Measurements from ENCODE around the gene CMTR1. TPM values are rescaled to one million over a fixed set of nuclear protein-coding genes. Genes with fewer than 3 reads are reported as not detected.
"Not testable (repeated sequence)": the region's sequence is repeated elsewhere in the genome, so short reads cannot be mapped to it uniquely, and the experiment has no call there.

Gene CMTR1
- total RNA-seq, 1 experiment from 2014 or later = 26.3 TPM

DNA sequence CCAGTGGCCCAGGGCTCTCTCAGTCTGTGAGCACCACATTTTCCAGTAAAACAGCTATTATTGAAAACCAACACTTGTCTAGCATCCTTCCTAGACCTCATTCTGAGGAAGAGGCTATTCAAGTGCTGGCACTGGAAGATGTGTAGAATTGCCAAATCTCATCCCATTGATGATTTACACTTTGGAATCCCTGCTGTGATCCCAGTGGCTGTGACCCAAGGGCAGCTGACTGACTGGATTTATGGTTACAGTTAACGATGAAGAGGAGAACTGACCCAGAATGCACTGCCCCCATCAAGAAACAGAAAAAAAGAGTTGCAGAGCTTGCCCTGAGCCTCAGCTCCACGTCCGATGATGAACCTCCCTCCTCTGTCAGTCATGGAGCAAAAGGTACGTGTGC, 2.4 kb downstream of the CMTR1 start:
- DNase-seq (ENCODE audit: low spot score) = no peak

DNA sequence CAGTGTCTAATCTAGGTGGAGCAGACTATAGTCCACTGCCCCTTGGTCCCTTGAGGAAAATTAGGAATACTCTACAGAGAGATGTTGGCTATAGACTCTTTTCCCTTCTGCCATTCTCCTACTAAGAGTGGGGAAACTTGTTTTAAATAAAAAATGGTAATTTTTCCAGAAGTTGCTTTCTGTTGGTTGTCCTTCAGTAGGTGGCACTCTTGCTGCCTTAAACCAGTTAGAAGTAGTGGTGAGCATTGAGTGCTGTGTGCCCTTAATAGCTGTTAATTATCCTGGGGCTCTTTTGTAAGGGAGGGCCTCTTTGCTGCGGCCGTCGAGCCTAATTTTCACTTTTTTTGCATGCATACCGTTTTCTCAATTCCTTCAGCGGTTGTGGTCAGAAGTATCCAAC, 2.8 kb downstream of the CMTR1 start:
- DNase-seq (ENCODE audit: low spot score) = no peak

DNA sequence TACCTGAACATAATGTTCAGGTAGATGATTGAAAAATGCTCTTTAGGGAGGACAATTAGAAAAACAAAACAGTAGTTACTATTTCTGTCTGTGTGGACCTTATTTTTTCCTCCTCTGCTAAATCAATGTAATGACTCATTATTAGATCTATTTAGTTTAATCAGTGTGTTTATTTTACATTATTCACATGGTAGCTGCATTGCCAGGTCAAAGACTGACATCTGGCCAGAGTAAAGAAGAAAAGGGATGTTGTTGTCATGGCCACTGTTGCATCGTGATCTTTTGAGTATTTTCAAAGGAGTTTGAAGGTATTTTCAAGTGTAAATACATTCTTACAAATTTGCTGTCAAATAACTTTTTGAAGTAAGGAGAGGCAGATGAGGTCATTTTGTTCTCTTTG, 5.9 kb downstream of the CMTR1 start:
- no peak for DNase-seq (ENCODE audit: low spot score)

GRCh38 chr6:37441651-37442050, 8.6 kb downstream of the CMTR1 start:
- DNase-seq (ENCODE audit: low spot score) = no peak

DNA sequence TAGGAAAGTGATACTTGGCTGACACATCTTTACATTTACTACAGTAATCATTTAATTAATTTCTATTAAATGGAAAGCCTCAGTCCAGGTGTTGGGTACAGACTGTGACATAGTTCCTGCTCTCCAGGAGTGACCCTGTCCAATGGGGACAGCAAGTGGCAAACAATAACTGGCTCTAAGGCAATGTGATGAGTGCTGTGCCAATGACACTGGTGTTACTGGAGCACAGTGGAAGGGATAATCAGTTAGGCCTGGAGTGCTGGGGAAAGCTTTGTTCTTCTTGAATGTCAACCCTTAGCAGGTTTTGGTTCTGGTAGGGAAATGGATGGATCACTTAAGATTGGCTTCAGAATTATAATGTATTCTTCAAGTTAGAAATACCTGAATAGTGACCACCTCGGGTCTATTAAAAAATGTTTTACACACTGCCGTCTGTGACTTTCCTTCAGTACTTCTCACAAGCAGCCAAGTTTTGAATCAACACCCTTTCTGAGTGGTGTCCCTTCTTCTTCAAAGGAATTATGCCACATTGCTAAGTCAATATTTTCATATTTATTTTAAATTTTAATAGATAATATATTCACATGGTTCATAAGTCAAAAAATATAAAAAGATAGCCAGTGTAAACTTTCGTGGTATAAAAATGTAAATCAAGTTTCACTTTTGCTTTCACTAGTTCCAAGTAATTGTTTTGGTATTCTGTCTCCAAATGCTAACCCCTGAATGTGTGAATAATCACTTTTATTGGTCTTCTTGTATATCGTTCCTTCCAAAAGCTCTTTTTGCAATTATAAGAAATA, 9.6 kb downstream of the CMTR1 start:
- DNase-seq (ENCODE audit: low spot score) = no peak

- DNase-seq (ENCODE audit: low spot score) = not testable (repeated sequence)
Observed at GRCh38 chr6:37443216-37443542, 10.2 kb downstream of the CMTR1 start.

DNA sequence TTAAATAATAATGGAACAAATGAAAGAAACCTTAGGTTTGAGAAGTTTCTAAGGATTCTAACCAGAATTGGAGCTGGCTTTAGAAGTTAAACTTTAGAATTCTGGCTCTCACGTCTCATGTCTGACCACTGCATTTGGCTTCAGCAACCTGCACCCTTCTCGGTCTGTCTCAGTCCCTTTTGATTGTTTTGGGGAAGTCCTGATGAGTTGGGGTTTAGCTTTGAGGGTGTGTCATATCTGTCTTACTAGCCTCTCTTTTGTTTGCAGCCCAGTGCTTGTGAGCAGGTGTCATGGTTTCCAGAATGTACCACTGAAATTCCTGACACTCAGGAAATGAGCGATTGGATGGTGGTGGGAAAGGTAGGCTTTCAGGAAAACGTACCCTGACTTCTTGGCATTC, 17.0 kb downstream of the CMTR1 start:
- DNase-seq (ENCODE audit: low spot score) = no peak

DNA sequence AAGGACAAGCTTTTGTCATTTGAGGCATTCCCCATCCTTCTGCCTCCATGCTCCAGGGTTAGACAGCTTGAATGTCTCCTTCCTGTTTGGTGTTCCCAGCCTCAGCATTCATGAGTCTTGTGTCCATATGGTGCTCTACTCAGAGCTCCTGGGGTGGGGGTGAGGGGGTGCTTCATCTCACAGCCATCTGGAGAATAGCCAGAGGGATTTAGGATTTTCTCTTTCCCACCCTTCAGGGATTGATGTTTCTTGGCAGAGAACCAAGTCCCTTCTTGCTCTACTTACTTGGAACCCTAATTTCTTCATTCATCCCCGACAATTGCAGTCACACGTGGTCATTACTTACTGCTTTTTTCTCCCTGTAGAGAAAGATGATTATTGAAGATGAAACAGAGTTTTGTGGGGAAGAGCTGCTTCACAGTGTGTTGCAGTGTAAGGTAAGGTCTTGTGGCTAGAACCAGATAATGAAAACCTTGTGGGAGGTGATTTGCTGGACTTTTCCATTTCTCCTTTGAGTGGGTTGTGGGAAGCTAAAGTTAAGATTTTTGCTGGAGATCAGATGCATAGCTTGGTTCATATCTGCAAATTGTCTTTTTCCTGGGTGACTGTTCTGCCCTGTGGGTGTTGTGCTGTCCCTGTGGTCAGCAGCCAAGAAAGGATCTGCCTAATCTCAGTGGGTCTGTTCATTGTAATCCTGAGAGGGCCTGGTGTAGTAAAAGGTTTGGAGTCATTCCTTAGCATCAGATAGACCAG, 18.6 kb downstream of the CMTR1 start:
- DNase-seq (ENCODE audit: low spot score) = no peak

DNA sequence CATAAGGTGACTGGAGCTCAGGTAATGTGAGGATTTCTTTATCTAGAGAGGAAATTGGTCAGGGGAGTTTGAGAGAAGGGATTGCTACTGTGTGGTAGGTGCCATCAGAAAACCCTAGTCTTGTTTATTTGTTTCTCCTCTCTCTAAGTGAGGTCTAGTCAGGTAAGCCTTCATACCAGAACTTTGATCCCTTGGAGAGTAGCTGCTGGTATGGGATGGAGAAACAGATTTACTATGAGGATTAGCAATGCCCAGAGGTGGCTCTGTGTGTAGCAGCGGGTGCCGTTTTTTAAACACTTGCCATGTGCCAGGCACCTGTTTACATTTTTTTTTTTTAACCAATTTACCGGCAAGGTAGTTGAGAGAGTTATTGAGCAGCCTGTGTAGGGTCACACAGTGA, 19.5 kb downstream of the CMTR1 start:
- DNase-seq (ENCODE audit: low spot score) = no peak

DNA sequence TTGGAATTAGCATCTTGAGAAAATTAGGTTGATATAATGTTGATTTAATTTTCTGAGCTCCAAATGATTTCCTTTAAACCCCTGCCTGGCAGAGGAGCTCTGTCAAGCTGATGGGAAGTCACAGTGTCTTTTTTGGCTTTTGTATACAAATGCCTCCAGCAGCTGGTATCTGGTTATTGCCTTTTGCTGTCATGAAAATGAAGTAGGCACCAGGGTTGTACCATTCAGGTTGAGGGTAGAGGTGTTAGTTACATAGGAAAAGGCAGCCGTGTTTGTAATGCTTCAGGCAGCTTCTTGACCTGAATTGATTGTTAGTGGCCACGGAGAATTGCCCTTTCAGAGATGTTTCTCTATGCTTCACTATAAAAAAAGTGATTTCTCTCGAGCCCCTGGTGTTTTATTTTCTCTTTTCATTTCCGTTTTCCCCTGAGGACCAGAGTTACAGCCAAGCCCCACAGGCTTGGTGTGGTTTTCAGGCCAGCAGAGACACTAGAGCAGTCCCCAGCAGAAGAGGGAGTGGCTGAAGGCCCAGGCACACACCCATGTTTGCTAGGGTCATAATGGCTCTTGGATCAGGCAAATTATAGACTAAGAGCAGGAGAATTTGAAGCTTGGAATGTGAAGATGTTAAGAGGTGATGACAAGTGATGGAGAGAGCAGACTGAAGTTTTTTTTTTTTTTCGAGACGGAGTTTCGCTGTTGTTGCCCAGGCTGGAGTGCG, 21.6 kb downstream of the CMTR1 start:
- DNase-seq (ENCODE audit: low spot score) = no peak

DNA sequence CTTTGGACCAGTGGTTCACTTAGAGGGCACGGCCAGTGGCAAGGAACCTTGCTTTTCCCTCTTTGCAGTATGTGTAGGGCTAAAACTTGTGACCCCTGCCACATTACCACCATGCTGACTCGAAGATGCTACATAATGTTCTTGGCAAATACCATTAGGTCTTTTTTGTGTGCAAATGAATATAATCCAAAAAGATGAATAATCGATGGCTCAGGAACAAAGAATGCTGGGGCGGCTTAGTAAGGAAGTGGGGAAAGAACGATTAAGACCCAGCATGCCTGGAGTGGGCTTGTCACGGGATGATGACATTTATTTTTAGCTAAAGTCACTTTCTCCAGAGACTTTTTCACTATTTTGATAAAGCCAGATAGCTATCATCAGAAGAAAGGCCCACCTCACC, 23.1 kb downstream of the CMTR1 start:
- DNase-seq (ENCODE audit: low spot score) = peak; percentile 33

DNA sequence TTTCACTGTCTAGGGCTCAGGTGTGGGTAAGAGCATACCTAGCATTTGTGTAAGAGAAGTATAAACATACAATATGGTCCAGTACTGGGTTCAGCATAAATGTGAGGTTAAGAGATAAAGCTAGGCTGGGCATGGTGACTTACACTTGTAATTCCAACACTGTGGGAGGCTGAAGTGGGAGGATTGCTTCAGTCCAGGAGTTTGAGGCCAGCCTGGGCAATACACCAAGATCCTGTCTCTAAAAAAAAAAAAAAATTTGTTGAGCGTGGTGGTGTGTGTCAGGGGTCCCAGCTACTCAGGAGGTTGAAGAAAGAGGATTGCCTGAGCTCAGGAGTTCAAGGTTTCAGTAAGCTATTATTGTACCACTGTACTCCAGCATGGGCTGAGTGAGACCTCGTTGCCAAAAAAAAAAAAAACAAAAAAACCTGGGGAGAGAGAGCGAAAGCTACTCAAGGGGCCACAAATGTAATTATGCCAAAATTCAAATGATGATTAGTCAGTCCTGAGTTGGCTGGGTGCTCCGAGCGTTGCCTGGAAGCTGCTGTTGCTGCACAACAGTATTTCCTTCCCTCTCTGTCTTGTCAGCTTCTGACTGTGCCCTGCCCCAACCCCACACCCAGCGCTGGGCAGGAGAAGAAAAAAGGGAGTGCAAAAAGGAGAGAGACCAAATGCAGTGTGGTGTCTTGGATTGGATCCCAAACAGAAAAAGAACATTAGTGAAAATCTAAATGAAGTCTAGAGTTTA, 24.0 kb downstream of the CMTR1 start:
- peak; percentile 23 for DNase-seq (ENCODE audit: low spot score)

DNA sequence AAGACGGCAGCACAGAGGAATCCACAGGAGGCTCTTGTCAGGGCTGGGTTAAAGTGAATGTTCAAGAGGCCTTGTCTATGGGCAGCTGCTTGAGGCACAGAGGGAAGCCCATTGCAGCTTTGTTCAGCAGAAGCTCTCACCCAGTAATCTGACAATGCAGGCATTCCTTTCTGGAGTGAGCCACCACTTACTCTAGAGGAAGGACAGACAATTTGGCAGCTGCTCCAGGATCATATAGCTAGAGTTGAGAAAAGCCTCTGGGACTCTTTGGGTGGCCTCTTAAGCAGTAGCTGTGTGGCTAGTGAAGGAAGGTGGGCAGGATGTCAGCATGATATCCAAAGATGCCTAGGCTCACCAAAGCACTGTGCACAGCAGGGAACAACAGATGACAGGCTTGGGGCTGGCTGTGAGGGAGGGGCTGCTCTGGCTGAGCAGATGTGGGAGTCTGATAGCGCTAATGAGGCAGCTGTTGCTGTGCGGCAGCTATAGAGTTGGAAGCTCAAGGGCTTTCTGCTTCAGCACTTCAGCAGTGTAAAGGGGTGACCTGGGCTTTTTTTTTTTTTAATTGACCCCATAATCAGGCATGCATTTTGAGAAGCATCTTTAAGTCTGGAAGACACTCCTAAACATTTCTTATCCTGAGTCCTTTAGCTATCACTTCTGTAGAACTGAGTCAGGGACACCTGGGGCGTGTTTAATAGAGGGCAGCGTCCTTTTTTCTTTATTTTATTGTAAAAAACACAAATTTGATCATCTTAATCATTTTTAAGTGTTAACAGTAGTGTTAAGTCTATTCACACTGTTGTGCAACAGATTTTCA, 27.2 kb downstream of the CMTR1 start:
- DNase-seq (ENCODE audit: low spot score) = no peak

GRCh38 chr6:37460805-37461204, 27.8 kb downstream of the CMTR1 start:
- no peak for DNase-seq (ENCODE audit: low spot score)

GRCh38 chr6:37463110-37463509, 30.1 kb downstream of the CMTR1 start:
- no peak for DNase-seq (ENCODE audit: low spot score)

DNA sequence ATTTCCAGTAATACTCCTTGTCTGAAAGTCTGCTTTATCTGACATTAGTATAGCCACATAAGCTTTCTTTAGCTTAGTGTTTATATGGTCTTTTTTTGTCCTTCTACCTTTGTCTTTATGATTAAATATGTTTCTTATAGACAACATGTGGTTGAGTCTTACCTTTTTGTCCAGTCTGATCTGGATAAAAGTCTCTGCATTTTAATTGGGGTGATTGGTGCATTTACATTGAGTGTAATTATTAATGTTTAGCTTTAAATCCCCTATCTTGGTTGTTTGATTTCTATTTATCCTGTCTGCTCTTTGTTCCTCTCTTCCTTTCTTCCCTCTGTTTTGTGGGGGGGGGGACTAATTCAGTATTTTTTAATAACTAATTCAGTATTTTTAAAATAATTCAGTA, 34.7 kb downstream of the CMTR1 start:
- no peak for DNase-seq (ENCODE audit: low spot score)

DNA sequence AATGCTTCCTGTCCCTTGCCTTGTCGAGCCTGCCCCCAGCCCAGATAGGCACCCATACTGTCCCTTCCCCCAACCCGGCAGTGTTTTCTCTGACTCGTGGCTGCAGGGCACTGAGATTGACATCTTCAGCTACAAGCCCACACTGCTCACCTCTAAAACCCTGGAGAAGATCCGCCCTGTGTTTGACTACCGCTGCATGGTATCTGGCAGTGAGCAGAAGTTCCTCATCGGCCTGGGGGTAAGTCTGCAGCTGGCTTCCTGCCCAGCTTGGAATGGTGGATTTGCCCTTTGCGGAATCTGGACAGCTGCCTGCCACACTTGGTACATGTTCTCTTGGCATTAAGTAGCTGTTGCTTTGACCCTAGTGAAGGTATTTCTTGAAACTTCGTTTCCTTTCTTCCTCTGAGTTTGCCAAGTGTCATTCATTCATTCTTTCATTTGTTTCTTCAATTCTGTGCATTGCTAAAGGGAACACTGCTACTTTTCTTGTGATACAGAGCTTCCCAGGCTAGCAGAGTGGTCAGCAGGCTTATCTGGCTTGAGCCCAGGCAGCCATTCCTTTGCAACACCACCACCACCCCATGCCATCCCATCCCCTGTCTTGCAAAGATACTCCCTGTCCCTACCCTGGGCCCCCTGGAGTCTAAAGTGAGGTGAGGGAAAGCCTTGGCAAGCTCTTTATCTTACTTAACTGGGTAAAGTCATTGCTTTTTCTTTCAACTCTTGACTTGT, 40.5 kb downstream of the CMTR1 start:
- DNase-seq (ENCODE audit: low spot score) = no peak

- DNase-seq (ENCODE audit: low spot score) = no peak
Observed at GRCh38 chr6:37474316-37474715, 41.3 kb downstream of the CMTR1 start.

- DNase-seq (ENCODE audit: low spot score) = no peak
Observed at GRCh38 chr6:37477191-37477590, 44.2 kb downstream of the CMTR1 start.

DNA sequence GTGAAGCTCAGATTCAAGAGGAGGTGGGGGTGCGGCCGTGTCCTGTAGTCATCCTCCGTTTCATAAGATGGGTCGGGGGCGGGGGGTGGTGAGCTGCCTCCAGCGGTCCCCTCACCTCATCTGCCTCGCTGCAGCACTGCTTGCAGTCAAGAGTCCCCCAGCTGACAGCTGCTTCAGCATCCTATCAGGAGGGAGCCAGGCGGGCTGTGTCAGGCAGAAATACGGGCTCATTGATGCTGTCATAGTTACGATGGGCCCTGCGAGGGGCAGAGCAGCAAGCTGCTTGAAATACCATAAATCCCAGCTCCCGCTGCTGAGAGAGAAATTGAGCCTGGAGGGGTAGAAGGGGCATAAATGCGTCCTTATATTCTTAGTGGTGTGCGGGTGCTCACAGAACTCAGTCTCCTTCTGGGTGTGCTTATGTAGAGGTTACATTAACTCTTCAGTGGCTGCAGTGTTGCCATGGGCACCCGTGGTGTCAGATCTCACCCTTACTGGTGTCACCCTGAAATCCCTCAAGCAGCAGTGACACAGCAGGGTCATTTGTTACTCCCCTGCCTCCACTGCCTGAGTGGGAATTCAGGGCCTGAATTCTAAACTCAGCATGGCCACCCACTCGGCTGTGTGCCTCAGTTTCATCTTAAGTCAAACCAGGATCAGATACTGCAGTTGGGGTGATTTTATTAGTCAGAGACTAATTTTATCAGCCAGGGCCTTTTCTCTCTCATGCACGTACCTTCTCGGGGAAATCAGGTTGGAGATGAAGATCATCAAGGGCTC, 44.8 kb downstream of the CMTR1 start:
- no peak for DNase-seq (ENCODE audit: low spot score)
